Astrocyte (in vitro differentiated cells and primary cell): ENCODE data around the gene RIPPLY2. TPM values are rescaled to one million over a fixed set of nuclear protein-coding genes. Genes with fewer than 3 reads are reported as not detected.

ENCODE experiments used
- DNase-seq: peaks from one replicate; pipeline ENCODE4 v3.0.0-alpha.2; 2010; ENCODE audit warnings: low read depth
- FAIRE-seq: peaks from 2 replicates; lab custom pipeline; 2011; peaks lifted over from hg19 to GRCh38; lab: Jason Lieb, UNC
- H2AFZ ChIP-seq: 2 replicates; pipeline ENCODE4 v1.6.0; 2012; ENCODE audit warnings: low read depth, low read length, inconsistent platforms
- H3K27ac ChIP-seq: 2 replicates; pipeline ENCODE4 v1.5.1; 2011; ENCODE audit warnings: low read depth, low read length, inconsistent platforms
- H3K27me3 ChIP-seq: 2 replicates; pipeline ENCODE4 v1.6.0; 2011; ENCODE audit warnings: low read length, inconsistent platforms; ENCODE audit not compliant: insufficient read depth
- H3K36me3 ChIP-seq: 2 replicates; pipeline ENCODE4 v1.5.1; 2011; ENCODE audit warnings: low read length, inconsistent platforms; ENCODE audit not compliant: insufficient read depth
- H3K4me1 ChIP-seq: 2 replicates; pipeline ENCODE4 v1.5.1; 2011; ENCODE audit warnings: low read length, inconsistent platforms; ENCODE audit not compliant: insufficient read depth
- H3K4me2 ChIP-seq: 2 replicates; pipeline ENCODE4 v1.6.0; 2012; ENCODE audit warnings: low read length, inconsistent platforms
- H3K4me3 ChIP-seq: 2 replicates; pipeline ENCODE4 v1.5.1; 2011; ENCODE audit warnings: low read depth, mild to moderate bottlenecking, low read length, inconsistent platforms; ENCODE audit not compliant: insufficient read depth
- H3K79me2 ChIP-seq: 2 replicates; pipeline ENCODE4 v1.6.0; 2012; ENCODE audit warnings: mild to moderate bottlenecking, low read length, inconsistent platforms; ENCODE audit not compliant: insufficient read depth
- H3K9ac ChIP-seq: 2 replicates; pipeline ENCODE4 v1.6.0; 2012; ENCODE audit warnings: mild to moderate bottlenecking, low read length, inconsistent platforms
- H3K9me3 ChIP-seq: 2 replicates; pipeline ENCODE4 v1.5.1; 2012; ENCODE audit warnings: low read depth, mild to moderate bottlenecking, low read length, inconsistent platforms; ENCODE audit not compliant: insufficient read depth
- H4K20me1 ChIP-seq: 2 replicates; pipeline ENCODE4 v1.6.0; 2012; ENCODE audit warnings: low read length, inconsistent platforms; ENCODE audit not compliant: insufficient read depth
- H3K27ac Mint-ChIP-seq: one replicate; pipeline ENCODE4 v1.8.0; 2021; ENCODE audit warnings: mild to moderate bottlenecking, mixed read lengths; ENCODE audit not compliant: unreplicated experiment
- H3K27me3 Mint-ChIP-seq: one replicate; pipeline ENCODE4 v1.8.0; 2021; ENCODE audit warnings: low read depth, mixed read lengths; ENCODE audit not compliant: unreplicated experiment
- H3K36me3 Mint-ChIP-seq: one replicate; pipeline ENCODE4 v1.8.0; 2021; ENCODE audit warnings: low read depth, mixed read lengths; ENCODE audit not compliant: unreplicated experiment
- H3K4me1 Mint-ChIP-seq: one replicate; pipeline ENCODE4 v1.8.0; 2021; ENCODE audit warnings: low read depth, mixed read lengths; ENCODE audit not compliant: unreplicated experiment
- H3K4me3 Mint-ChIP-seq: one replicate; pipeline ENCODE4 v1.8.0; 2021; ENCODE audit warnings: mild to moderate bottlenecking, moderate library complexity, mixed read lengths; ENCODE audit not compliant: unreplicated experiment
- H3K9me3 Mint-ChIP-seq: one replicate; pipeline ENCODE4 v1.8.0; 2021; ENCODE audit warnings: mild to moderate bottlenecking, mixed read lengths; ENCODE audit not compliant: unreplicated experiment
- EZH2 ChIP-seq: IDR thresholded peaks from 2 replicates; pipeline ENCODE4 v1.6.1; 2012; ENCODE audit warnings: mild to moderate bottlenecking, low read length, inconsistent platforms; ENCODE audit not compliant: insufficient read depth
- total RNA-seq: library from RNA; stranded (reverse); gene quantifications from 2 replicates; pipeline ENCODE4 v1.2.1, GENCODE V29; 2021
- TF ChIP-seq, protein P1 (sequence below): IDR thresholded peaks from 2 replicates; pipeline ENCODE4 v1.5.1; 2011; ENCODE audit warnings: low read depth, mild to moderate bottlenecking, inconsistent platforms, low read length, moderate library complexity; ENCODE audit not compliant: insufficient read depth

Gene RIPPLY2
- total RNA-seq, 1 donor from 2014 or later, result not detected

DNA sequence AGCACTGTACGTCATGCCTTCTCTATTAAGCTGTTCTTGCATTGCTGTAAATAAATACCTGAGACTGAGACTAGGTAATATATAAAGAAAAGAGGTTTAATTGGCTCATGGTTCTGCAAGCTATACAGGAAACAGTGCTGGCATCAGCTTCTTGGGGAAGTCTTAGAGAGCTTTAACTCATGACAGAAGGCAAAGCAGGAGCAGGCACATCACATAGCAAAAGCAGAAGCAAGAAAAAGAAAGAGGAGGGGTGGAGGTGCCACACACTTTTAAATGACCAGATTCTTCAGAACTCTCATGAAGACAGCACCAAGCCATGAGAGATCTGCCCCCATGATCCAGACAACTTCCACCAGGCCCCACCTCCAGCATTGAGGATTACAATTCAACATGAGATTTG lies 36.5 kb downstream of the RIPPLY2 start:
- H3K9me3 Mint-ChIP-seq, result no peaks in the 10 kb centered on the region
- no peak overlapping the region for H3K4me3 Mint-ChIP-seq
- no peak overlapping the region for H3K9ac ChIP-seq
- no peak overlapping the region for H2AFZ ChIP-seq
- peaks cover 3% of the 10 kb centered on the region for H3K79me2 ChIP-seq
- no peaks in the 10 kb centered on the region for H3K27me3 ChIP-seq
- H3K27ac ChIP-seq, result no peak overlapping the region
- H3K4me3 ChIP-seq, result no peak overlapping the region
- DNase-seq (no peak), FAIRE-seq (no peak)
- no peak overlapping the region for H3K4me2 ChIP-seq
- H3K27ac Mint-ChIP-seq, result no peak overlapping the region
- H3K4me1 ChIP-seq, result no peaks in the 10 kb centered on the region
- H3K27me3 Mint-ChIP-seq, result no peaks in the 10 kb centered on the region
- no peaks in the 10 kb centered on the region for H3K36me3 Mint-ChIP-seq
- no peaks in the 10 kb centered on the region for H3K4me1 Mint-ChIP-seq
- H3K36me3 ChIP-seq, result no peaks in the 10 kb centered on the region
- H4K20me1 ChIP-seq, result no peaks in the 10 kb centered on the region
- peaks cover 4% of the 10 kb centered on the region for H3K9me3 ChIP-seq
- TF ChIP-seq, protein P1, sequence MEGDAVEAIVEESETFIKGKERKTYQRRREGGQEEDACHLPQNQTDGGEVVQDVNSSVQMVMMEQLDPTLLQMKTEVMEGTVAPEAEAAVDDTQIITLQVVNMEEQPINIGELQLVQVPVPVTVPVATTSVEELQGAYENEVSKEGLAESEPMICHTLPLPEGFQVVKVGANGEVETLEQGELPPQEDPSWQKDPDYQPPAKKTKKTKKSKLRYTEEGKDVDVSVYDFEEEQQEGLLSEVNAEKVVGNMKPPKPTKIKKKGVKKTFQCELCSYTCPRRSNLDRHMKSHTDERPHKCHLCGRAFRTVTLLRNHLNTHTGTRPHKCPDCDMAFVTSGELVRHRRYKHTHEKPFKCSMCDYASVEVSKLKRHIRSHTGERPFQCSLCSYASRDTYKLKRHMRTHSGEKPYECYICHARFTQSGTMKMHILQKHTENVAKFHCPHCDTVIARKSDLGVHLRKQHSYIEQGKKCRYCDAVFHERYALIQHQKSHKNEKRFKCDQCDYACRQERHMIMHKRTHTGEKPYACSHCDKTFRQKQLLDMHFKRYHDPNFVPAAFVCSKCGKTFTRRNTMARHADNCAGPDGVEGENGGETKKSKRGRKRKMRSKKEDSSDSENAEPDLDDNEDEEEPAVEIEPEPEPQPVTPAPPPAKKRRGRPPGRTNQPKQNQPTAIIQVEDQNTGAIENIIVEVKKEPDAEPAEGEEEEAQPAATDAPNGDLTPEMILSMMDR, result no peak
- TF ChIP-seq EZH2, result no peak

DNA sequence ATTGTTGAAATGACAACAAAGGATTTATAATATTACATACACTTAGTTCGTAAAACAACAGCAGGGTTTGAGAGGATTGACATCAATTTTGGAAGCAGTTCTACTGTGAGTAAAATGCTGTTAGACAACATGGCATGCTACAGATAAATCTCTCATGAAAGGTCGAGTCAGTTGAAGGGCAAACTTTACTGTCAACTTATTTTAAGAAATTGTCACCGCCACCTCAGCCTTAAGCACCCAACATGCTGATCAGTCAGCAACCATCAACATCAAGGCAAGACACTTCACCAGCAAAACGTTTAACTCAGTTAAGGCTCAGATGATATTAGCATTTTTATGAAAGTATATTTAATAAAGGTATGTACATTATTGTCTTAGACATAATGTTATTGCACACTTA lies 37.4 kb downstream of the RIPPLY2 start:
- no peak for FAIRE-seq
- TF ChIP-seq, protein P1, result no peak
- TF ChIP-seq EZH2, result no peak
- no peak overlapping the region for H3K4me3 Mint-ChIP-seq

DNA sequence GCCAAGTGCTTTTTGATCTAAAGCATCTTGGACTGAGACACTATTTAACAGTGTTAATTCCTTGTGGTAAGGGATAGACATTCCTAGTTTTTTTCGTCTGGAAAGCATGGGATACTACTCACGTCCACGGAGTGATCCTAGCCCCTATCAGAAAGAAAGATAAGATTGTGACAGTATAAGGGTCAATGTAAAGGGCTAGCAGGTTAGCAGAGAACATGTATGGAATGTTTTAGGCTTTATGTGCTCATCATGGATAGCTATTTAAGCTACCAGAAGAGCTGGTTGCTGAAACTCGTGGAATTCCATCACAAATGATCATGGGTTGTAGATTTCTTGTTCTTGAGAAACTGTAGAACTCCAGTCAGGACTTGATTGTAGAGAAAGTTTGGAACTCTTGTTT lies 38.4 kb downstream of the RIPPLY2 start:
- H3K9me3 Mint-ChIP-seq, result no peaks in the 10 kb centered on the region
- H3K27ac ChIP-seq, result no peak overlapping the region
- peaks cover 4% of the 10 kb centered on the region for H3K9me3 ChIP-seq
- no peaks in the 10 kb centered on the region for H3K27me3 Mint-ChIP-seq
- H3K4me3 Mint-ChIP-seq, result no peak overlapping the region
- no peak overlapping the region for H3K4me3 ChIP-seq
- no peak for FAIRE-seq
- no peak for TF ChIP-seq EZH2
- TF ChIP-seq, protein P1, result no peak
- peaks cover 8% of the 10 kb centered on the region for H4K20me1 ChIP-seq
- no peak for DNase-seq
- no peak overlapping the region for H2AFZ ChIP-seq
- no peaks in the 10 kb centered on the region for H3K27me3 ChIP-seq
- H3K4me2 ChIP-seq, result no peak overlapping the region
- H3K79me2 ChIP-seq, result peaks cover 3% of the 10 kb centered on the region
- no peaks in the 10 kb centered on the region for H3K4me1 Mint-ChIP-seq
- no peaks in the 10 kb centered on the region for H3K4me1 ChIP-seq
- H3K9ac ChIP-seq, result no peak overlapping the region
- H3K36me3 Mint-ChIP-seq, result no peaks in the 10 kb centered on the region
- no peaks in the 10 kb centered on the region for H3K36me3 ChIP-seq
- no peak overlapping the region for H3K27ac Mint-ChIP-seq

More for the DNA sequence above, 37.4 kb downstream of the RIPPLY2 start:
- no peak overlapping the region for H3K27ac ChIP-seq
- no peak overlapping the region for H3K9ac ChIP-seq
- H3K9me3 ChIP-seq, result peaks cover 4% of the 10 kb centered on the region
- DNase-seq, result no peak
- peaks cover 4% of the 10 kb centered on the region for H4K20me1 ChIP-seq
- no peaks in the 10 kb centered on the region for H3K36me3 Mint-ChIP-seq
- H3K4me1 ChIP-seq, result no peaks in the 10 kb centered on the region
- H3K4me2 ChIP-seq, result no peak overlapping the region
- H3K4me1 Mint-ChIP-seq, result no peaks in the 10 kb centered on the region
- H3K9me3 Mint-ChIP-seq, result no peaks in the 10 kb centered on the region
- no peaks in the 10 kb centered on the region for H3K36me3 ChIP-seq
- H3K27me3 Mint-ChIP-seq, result no peaks in the 10 kb centered on the region
- no peaks in the 10 kb centered on the region for H3K27me3 ChIP-seq
- H3K4me3 ChIP-seq, result no peak overlapping the region
- H3K27ac Mint-ChIP-seq, result no peak overlapping the region
- H2AFZ ChIP-seq, result no peak overlapping the region
- H3K79me2 ChIP-seq, result peaks cover 3% of the 10 kb centered on the region
